ENCODE data around the gene ST6GALNAC1.
"Not testable (repeated sequence)": the region's sequence is repeated elsewhere in the genome, so short reads cannot be mapped to it uniquely, and the experiment has no call there.

ST6GALNAC1 gene

GRCh38 chr17:76640550-76641380, 2.8 kb downstream of the ST6GALNAC1 start:
- DNase-seq (ENCODE audit: low read depth) = no peak

DNA sequence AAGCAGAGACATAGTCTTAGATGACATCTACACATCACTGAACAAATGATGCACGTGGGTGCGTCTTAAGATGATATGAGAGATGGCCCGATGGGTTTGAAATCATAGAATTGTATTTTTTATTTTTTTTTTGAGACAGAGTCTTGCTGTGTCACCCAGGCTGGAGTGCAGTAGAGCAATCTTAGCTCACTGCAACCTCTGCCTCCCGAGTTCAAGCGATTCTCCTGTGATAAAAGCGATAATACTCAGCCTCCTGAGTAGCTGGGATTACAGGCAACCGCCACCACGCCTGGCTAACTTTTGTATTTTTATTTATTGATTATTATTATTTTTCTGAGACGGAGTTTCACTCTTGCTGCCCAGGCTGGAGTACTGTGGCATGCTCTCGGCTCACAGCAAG, 5.3 kb downstream of the ST6GALNAC1 start:
- no peak for DNase-seq (ENCODE audit: low read depth)

DNA sequence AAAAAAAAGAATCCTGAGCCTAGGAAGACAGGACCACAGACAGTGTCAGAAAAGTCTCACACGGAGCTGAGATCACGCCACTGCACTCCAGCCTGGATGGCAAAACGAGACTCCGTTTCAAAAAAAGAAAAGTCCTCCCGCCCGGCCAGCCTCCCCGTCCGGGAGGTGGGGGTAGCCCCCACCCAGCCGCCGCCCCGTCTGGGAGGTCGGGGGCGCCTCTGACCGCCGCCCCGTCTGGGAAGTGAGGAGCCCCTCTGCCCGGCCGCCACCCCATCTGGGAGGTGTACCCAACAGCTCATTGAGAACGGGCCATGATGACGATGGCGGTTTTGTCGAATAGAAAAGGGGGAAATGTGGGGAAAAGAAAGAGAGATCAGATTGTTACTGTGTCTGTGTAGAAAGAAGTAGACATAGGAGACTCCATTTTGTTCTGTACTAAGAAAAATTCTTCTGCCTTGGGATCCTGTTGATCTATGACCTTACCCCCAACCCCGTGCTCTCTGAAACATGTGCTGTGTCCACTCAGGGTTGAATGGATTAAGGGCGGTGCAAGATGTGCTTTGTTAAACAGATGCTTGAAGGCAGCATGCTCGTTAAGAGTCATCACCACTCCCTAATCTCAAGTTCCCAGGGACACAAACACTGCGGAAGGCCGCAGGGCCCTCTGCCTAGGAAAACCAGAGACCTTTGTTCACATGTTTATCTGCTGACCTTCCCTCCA, 6.9 kb downstream of the ST6GALNAC1 start:
- not testable (repeated sequence) for DNase-seq (ENCODE audit: low read depth)

DNA sequence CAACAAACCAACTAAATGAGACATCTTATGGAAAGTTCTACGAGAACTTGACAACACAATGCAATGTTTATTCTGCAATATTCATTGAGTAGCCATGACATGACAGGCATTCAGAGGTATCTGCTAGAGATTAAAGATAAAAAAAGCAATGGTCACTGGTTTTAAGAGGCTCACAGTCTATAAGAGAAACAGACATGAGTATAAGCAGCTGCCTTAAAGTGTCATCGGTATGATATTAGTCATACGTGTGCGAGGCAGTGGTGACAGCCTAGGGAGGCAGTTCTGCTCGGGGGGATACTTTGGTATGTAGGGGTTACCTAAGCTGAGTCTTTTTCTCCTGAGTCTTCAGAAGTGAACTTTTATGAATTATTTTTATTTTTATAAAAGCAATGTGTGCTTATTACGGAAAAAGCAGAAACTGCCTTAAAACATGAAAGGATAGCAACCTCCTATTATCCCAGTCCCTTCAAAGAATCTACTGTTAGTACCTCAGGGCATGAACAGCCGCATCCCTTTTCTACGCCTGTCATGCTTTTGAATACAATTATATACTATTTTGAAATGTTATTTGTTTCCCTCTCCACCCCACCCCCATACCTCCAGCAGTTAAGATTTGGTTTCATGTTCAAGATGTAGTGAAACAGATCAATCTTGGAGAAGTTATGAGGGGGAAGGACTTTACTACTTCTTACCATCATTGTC, 7.7 kb downstream of the ST6GALNAC1 start:
- peak; percentile 83 for DNase-seq (ENCODE audit: low read depth)

DNA sequence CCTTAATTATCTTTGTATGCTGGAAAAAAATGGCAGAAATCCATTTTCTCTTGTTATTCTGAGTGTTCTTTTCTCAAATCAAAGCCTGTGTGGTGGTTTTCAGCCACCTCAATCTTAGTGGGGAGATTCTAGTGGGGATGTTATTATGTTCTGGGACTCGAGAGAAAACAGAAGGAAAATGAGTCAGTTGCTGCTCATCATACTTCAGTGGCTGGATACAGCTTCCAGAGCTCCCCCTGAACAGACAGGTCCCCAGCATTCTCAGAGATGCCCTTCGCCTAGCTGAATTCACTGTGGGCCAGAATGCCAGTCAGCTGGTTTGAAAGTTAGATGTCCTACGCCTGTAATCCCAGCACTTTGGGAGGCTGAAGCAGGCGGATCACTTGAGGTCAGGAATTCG, 8.5 kb downstream of the ST6GALNAC1 start:
- peak; percentile 79 for DNase-seq (ENCODE audit: low read depth)

GRCh38 chr17:76633628-76634328, 9.8 kb downstream of the ST6GALNAC1 start:
- no peak for DNase-seq (ENCODE audit: low read depth)

DNA sequence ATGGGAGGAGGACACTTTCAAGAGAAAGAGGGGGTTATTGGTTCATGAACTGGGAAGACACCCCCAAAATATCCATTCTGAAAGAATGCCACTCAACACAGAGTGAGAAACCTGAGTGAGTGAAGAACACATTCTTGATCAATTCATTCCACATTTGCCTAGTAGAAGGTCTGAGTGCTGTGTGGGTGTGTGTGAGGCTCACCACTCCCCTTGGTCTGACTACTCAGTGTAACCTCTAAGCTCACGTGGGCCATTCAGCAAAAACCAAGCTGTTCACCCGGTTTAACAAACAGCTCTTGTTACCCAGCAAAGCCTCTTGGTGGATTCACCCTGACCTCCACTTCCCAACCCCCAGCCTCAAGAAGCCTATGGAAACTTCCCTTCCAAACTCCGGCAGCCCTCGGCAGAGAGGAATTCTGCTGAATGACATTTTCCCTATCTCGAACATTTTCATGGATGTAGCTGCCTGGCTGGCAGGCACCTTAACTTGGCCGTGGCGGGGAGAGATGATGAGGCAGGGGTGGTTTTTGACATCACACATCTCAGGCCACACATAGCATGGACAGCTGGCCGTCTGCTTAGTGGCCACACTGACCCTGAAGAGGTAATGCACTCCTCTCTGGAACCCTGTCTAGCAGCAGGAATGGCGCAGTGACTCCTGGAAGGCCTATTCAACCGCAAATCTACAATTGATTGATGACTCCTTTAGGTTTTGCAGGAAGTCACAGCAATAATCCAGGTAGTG, 11.6 kb downstream of the ST6GALNAC1 start:
- no peak for DNase-seq (ENCODE audit: low read depth)

- DNase-seq (ENCODE audit: low read depth) = no peak
Measured at GRCh38 chr17:76630151-76630550, 13.4 kb downstream of the ST6GALNAC1 start.

DNA sequence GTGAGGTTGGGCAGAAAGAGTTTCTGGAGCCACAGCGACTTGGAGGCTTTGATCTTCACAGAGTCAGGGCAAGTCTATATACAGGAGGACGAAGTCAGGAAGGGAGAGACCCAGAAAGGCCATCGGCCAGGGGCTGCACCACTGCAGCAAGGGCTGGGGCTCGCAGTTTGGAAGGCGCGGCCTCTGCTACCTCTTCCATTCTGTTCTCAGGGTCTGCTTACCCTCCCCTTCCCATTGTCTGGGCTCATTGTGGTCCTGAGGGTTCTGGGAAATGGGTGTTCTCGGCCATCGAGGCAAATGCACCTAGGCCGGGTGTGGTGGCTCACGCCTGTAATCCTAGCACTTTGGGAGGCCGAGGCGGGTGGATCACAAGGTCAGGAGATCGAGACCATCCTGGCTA, 16.0 kb downstream of the ST6GALNAC1 start:
- DNase-seq (ENCODE audit: low read depth) = no peak

DNA sequence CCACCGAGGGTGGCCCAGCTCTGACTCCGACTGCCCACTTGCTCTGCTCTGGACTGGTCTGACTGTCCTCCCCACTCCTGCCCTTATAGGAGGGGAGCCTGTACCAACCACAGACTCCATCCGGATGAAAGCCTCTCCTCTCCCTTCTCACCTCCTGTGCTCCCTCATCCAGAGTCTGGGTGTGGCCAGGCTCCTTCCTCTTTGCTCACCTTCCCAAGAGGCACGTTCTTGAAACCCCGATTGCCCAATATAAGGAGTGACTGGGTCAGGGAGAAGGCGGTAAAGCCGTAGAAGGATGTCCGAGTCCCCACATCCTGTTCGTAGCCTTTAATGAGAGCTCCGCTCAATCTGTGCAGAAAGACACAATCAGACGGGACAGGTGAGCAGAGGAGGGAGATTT, 17.1 kb downstream of the ST6GALNAC1 start:
- DNase-seq (ENCODE audit: low read depth) = no peak

DNA sequence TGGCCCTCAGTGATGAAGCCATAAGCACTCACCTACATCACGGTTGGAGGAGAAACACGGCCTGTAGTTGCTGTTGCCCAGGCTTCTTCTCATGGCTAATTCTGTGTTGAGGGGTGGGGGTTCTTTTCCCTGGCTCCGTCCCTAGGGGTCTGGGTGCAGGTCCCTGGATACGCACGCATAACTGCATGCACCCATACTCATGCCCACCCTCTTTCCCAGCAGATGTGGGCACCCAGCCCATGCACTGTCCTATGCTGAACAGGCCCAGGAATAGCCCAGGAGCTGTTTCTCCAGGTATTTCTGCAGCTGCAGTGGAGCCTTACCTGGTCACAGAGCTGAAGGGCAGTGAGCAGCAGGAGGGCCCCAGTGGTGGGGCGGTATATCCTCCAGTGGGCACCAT, 18.1 kb downstream of the ST6GALNAC1 start:
- no peak for DNase-seq (ENCODE audit: low read depth)

DNA sequence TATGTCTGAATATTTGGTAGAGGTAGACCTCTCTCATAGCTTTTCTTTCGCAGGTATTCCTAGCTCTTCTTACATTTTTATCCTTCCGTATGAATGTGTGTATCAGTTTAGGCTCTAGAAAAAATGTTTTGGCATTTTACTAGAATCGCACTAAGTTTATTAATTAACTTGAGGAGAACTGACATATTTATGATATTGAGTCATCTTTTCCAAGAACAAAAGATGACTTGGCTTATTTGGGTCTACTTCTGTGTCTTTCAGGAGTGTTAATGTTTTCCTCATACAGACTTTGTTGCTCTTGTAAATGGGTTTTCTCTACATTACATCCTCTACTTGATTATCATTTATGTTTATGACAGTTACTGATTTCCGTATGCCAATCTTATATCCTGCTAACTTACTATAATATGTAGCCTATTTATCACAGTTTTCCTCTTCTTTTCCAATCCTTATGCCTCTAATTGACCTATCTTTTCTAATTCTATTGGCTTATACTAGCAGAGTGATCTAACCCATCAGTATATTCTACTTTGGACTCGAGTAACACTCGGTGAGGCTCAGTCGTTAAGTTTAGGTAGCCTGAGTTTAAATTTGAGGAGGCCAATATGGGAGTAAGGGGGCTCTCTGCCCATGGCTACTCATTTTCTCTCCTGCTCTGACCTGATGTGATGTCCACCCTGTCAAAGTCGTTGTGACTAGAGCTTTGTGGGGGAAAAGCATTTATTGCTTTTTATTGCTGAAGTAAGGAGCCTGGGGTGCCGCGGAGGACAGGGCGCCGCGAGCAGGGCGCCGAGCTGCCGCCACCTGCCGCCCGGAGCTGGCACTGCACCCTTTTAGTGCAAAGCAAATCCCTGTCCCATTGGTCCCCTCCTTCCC, 20.0 kb downstream of the ST6GALNAC1 start:
- DNase-seq (ENCODE audit: low read depth) = peak; percentile 78

GRCh38 chr17:76617838-76618237, 25.7 kb downstream of the ST6GALNAC1 start:
- no peak for DNase-seq (ENCODE audit: low read depth)

- DNase-seq (ENCODE audit: low read depth) = no peak
Measured at GRCh38 chr17:76614912-76615617, 28.5 kb downstream of the ST6GALNAC1 start.

DNA sequence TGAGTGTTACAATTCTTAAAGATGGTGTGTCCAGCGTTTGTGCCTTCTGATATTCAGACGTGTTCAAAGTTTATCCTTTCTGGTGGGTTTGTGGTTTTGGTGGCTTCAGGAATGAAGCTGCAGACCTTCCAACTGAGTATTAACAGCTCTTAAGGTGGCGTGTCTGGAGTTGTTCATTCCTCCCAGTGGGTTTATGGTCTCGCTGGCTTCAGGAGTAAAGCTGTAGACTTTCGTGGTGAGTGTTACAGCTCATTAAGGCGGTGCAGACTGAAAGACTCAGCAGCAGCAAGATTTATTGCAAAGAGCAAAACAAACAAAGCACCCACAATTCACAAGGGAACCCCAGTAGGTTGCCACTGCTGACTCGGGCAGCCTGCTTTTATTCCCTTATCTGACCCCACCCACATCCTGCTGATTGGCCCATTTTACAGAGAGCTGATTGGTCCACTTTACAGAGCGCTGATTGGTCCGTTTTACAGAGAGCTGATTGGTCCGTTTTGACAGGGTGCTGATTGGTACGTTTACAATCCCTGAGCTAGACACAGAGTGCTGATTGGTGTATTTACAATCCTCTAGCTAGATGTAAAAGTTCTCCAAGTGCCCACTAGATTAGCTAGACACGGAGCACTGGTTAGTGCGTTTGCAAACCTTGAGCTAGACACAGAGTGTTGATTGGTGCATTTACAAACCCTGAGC, 29.3 kb downstream of the ST6GALNAC1 start:
- not testable (repeated sequence) for DNase-seq (ENCODE audit: low read depth)

DNA sequence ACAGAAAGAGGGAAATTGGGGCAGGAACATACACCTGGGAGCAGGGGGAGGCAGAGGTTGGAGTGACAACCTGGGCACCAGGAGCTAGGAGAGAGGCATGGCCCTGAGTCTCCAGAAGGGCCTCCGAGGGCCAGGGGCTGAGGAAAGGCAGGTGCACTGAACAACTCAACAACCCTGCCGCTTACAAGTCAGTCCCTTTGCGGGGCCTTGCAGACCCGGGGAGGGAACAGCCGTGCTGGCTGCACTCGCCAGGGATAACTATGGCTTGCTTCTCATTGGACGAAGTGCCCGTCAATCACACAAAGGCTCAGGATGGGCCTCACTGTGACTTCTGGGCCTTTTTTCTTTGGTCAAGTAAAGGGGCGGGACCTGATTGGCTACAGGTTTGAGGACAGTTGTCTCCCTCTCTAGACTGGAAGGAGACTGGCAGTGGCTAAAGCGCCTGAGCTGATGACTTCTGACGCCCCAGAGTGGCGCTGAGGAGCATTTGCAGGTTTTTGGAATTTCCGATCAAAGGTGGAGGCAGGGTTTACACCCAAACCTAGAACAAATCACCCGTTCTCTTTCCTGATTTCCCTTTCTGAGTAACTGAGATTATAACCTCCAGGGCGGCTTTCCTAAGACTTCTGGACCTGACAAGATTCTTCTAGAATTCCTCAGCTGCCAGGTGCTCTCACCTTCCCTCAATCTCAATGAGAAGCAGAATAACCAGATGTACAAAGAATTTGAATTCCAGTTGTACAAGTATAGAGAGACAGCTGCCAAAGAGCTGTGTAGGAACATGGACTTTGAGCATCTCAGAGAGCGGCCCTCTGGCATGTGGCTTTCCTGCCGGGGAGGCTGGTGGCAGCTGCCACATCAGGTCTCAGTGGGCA, 30.3 kb downstream of the ST6GALNAC1 start:
- DNase-seq (ENCODE audit: low read depth) = peak; percentile 22

DNA sequence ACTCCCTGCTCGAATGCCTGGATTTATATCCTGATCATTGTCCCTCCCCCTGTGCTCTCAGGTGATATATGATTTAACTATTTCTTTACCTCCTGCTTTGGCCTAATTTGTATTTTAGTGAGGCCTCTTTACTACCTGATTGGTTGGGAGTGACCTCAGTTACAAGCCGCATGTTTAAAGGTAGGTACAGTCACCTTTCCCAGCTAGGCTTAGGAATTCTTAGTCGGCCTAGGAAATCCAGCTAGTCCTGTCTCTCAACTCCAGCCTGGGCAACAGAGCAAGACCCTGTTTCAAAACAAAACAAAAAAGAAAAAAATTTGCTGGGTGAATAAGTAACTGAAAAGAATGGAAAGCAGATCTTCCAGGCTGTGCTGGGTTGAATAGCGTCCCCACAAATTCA, 31.1 kb downstream of the ST6GALNAC1 start:
- no peak for DNase-seq (ENCODE audit: low read depth)

DNA sequence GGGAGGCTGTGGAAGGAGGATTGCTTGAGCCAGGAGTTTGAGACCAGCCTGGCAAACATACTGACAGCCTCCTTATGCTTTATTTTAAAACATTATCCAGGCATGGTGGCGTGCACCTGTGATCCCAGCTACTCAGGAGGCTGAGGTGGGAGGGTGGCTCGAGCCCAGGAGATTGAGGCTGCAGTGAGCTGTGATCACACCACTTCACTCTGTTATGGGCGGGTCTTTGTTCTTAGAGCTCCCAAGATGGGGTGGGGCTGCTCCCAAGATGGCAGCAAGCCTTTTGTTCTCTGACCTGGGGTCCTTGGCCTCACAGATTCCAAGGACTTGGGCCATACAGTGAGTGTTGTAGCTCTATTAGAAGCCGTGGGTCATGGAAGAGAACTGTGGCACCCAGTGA, 31.8 kb downstream of the ST6GALNAC1 start:
- DNase-seq (ENCODE audit: low read depth) = no peak

All from ELR (cell line).